DMS79 treated with DMSO at 0.1 percent for 48 hours (cell line): ENCODE data around the gene RAB3B.
"Not testable (repeated sequence)": the region's sequence is repeated elsewhere in the genome, so short reads cannot be mapped to it uniquely, and the experiment has no call there.

Source experiments
- DNase-seq: peaks from one replicate; lab custom pipeline; 2025; lab: John Stamatoyannopoulos, UW

The RAB3B gene

DNA sequence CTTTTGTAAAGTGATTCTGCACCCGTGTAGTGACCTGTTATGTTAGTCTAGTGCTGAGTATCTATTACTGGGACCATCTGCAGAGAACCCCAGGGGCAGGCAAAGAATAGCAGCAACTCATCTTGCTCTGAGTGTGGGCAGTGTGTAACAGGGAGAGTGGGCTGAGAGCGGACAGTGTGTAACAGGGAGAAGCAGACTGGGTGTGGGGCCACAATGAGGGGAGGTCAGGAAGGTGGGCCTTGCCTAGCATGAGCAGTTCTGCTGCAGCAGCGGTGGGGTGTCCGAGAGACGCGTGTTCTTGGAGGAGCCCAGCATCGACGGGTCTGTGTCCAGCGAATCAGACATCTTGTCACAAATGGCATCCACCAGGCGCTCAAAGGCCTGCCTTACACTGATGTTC is 70.8 kb downstream of the RAB3B start:
- DNase-seq, result no peak

DNA sequence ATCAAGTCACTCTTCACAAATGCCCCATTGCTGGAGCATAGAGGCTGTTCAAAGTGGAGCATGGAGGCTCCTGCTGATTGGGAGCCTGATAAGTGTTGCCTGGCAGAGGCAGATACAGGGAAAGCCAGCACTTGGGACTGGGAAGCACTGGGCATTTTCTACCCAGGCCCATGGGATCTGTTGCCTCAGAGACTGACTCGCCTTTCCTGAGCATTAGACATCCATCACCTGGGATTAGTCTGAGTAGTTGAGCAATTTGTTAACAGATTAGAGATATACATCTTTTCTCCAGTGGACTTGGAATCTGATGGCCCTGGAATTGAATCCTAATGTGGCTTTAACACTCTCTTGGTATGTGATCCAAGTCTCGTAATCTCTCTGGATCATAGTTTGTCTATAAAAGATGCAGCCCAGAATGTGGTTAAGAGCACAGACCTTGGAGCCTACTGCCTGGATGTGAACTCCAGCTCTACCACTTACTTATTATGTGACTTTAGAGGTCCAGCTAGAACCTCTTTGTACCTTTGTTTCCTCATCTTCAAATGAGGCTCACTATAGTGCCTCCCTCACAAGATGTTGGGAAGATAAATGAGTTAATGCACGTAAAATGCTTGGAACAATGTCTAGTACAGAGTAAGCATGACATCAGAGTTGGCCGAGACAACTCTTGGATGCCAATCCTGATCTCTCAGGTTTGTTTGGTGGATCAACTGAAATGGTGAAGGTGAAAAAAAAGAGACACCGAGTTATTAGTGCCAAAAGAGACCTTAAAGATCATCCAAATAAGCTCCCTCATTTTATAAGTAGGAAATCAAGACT is 73.7 kb downstream of the RAB3B start:
- no peak for DNase-seq

DNA sequence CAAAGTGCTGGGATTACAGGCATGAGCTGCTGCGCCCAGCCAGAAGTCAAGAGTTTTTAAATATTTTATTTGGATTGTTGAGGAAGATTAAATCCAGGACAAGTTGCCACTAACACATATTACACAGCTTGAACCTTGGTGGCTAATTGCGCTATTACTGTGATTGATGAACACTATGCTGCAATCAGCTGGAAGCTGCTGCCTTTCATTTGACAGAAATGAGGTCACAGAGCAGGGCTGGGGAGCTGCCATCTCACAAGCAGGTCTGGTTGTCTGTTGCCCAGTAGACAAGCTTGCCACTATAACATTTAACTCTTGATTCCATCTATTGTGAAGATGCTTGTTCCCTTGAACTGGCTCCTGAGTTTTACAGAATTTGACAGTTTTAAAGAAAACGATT is 74.5 kb downstream of the RAB3B start:
- DNase-seq, result no peak

DNA sequence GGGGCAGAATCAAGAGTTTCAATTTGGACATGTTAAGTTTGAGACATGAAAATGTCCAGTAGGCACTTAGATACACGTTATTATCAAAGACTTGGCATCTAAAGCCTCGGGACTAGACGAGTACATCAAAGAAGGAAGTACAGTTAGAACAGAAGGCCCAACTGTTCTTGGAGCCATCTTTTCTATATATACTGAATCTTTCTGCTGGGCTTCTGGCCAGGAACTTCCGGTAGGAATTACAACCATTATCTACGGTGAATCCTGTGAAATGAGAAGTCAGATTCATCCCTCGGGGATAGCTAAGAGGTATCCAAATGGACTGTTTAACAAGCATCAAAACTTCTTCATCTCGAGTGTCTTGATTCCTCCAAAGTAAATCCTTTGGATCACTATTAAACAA is 77.6 kb downstream of the RAB3B start:
- DNase-seq, result no peak

DNA sequence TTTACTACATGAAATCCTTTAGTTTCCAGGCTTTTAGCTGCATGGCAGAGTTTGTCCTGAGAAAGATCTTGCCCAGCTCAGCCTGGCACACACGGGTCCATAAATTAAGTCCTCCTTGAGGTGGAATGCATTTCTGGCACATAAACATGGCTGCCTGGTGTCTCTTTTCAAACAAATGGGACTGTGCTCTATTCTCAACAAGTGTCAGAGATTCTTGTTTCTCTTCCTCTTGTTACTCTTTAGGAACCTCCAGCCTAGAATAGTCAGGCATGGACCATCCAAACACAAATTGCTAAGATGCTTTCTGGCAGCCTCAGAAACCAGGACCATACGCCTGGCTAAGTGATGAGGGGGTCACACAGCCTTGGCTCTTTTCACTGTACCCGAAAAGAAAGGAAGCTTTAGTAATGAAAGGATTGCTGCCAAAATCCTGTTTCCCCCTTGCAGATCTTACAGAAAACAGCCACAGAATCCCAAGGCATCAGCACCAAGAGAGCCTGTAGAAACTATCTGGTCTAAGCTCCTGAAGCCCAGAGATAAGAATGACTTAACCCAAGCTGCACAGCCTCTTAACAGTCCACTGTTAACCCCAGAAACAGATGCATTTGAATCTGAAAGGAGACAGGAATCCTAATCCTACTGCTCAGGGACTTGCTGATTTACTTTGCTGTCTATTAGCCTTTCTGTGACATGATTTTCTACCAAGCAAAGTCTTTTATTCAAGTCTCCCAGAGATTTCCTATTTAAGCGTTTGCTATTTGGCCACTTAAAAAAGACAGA is 80.1 kb downstream of the RAB3B start:
- DNase-seq, result no peak

DNA sequence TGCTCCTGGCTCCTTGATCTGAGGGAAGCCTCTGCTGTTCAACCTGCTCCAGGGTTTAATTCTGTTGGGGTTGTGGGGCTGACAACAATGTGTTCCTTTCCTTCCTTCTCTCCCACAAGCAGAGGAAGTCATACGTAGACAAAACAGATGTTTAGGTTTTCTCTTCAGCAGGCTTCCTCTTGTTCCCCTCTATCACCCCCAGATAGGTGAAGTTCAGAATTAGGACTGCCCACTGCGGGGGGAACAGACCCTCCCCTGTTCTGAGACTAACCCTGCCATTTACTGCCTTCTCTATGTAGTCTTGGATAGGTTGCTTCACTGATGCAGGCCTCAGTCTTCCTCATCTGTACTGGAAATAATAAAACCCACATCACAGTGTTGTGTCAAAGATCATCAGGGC is 82.0 kb downstream of the RAB3B start:
- no peak for DNase-seq

DNA sequence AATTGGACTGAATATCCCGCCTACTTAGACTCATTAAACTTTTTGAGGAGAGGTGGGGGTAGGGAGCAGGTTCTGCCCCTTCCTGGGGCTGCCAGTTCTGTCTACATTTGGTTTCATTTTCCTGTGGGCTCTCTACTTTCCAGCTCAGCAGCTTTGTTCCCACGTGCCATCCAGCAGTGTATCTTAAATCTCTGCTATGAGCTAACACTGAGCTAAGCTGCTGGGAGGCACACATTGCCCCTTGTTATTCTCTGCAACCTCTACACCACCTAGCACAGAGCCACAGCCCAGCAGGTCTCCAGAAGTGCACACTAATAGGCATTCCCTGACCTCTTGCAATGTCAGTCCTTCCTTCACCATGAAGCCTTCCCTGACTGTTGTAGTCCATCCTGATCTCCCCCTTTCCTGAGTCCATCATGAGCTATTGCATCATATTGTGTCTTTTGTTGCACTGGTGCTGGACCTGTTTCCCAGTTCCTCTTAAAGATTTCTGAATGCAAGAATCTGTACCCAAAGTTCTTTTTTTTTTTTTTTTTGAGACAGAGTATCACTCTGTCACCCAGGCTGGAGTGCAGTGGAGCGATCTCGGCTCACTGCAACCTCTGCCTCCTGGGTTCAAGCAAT is 83.3 kb downstream of the RAB3B start:
- no peak for DNase-seq

DNA sequence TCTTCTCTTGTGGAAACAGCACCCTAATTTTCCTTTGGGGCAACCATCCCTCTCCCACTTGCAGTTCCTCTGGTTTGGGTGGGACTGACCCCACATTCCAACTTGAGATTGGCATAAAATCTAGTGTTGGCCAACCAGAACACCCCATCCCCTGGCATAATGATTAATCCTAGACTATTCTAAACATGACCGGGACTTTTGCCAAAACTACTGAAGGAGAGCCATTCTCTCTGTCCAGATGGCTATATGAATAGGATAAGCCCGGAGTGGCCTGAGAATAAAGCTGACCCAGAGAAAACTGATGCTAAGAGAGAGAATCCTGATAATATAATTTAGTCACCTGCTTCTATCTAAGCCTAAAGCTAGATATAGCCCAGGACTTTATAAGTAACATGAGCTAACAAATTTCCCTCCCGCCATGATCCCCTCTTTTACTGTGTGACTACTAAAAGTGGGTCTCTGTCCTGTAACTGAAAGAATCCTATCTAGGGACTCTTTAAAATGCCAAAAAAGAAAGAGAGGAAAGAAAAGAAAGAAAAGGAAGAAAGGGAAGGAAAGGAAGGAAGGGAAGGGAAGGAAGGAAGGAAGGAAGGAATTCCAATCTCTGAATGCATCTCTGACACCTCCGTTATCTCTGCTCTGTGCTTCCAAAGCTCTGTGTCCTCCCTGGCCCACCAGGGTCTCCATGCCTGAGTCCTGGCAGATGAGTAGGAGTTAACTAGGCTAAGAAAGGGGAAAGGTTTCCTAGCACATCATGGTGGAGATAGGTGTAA is 84.0 kb downstream of the RAB3B start:
- no peak for DNase-seq

DNA sequence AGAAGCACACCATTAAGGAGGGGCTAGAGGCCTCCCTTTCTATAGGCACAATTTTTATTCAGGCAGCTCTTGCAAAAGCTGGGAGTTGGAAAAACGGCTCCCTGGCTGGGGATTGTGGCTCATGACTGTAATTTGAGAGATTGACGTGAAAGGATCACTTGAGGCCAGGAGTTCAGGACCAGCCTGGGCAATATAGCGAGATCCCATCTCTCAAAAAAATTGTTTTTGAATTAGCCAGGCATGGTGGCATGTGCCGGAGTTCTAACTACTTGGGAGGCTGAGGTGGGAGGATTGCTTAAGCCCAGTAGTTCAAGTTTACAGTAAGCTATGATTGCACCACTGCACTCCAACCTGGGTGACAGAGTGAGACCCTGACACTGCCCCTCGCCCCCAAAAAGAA is 88.0 kb downstream of the RAB3B start:
- DNase-seq, result no peak

DNA sequence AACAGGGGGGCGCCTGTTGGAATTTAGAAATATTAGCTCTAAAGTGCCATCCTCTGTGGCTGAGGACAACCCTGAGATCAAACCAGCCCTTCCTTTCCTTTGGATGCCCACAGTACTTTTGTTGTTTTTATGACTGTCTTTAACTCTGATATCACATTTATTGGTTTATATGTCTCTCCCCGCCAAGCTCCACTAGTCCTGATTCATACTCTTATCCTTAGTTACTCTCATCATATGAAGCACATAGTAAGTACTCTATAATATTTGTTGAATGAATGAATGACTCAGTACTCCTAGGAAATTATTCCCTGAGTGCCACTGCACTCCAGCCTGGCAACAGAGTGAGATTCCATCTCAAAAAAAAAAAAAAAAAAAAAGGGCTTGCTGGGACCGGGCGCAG is 89.3 kb downstream of the RAB3B start:
- no peak for DNase-seq

DNA sequence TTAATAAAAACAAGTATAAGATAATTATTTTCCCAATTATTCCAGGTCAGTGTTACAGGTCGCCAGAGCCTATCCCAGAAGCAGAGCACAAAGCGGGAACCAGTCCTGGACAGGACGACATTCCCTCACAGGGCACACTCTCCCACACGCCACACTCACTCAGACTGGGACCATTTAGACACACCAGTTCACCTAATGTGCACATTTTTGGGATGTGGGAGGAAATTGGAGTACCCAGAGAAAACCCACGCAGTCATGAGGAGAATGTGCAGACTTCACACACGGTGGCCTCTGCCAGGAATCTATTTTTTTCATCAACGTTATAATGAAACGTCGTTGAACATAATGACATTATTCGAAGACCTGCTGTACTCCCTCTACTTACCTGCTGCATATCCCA is 91.5 kb downstream of the RAB3B start:
- DNase-seq, result no peak

DNA sequence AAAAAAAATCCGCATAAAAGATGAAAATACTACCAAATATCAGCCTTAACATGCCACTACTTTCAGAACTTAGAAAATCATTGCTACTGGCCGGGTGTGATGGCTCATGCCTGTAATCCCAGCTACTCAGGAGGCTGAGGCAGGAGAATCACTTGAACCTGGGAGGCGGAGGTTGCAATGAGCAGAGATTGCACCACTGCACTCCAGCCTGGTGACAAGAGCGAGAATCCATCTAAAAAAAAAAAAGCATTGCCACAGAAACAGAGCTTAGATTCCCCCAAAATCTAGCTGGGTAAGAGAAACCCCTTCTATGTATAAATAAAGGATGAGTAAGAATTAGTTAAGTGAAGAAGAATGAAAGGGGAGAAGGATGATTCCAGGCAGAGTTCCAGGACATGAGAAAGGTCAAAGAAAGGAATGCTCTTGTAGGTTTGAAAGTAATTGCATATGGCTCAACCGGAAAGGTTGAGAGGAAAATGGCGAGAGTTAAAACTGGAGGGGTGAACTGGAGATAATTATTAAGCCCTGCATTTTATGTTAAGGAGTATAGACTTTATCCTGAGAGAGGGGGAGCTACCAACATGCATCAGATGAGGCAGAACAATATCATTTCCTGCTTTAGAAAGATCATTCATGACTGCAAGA is 92.3 kb downstream of the RAB3B start:
- no peak for DNase-seq

DNA sequence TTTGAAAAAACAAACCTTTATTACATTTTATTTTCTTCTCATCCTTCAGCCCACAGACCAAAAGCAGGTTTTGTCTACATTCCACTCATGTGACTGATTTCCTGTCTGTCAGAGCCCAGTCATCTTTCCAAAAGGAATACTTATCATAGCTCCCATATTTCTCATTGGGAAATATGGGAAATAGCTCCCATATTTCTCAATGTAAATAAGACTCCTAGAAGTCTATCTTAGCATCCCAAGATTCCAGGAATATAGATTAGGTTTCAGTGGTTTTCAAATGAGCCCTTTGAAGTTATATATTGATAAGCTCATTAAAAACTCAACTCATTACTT is 92.8 kb downstream of the RAB3B start:
- DNase-seq, result no peak

DNA sequence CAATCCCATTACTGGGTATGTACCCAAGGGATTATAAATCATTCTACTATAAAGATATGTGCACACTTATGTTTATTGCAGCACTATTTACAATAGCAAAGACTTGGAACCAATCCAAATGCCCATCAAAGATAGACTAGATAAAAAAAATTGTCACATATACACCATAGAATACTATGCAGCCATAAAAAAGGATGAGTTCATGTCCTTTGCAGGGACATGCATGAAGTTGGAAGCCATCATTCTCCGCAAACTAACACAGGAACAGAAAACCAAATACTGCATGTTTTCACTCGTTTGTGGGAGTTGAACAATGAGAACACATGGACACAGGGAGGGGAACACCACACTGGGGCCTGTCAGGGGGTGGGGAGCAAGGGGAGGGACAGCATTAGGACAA is 95.8 kb downstream of the RAB3B start:
- not testable (repeated sequence) for DNase-seq

DNA sequence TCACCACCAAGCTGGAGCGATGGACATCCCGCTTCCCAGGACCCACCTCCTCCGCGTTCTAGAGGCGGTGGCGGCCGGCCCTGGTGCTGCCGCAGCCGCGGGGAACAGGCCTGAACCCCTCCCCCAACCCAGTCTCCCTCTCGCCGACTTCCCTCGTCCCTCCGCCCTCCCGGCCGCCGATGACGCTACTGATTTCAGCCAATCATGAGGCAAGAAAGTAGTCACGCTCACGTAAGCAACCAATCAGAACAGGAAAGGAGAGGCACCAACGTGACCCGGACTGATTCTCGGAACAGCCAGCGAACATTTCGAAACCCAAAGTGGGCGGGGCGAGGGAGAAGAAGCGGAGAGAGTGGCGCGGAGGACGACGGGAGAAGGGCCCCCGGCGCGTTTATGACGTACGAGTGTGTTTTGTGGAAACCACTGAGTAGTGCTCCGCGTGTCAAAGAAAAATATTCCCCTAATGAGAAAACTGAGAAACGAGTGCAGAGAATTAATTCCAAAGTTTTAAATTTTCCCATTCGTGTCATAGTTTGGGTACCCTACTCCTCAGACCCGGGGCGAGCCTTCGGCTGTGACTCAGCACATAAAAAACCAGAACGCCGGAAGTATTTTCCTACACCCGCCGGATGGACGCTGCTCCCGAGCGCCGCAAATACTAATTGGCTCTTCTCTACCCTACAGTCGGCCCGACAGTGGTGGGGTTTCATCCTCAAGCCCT is 111.7 kb downstream of the RAB3B start, which contains the start of gene NRDC:
Gene NRDC, minus strand, starts transcription at position 112 of the 721 bp plus-strand sequence. CDS start 112 bp downstream, outside the sequence.
- DNase-seq, result peak; percentile 99

DNA sequence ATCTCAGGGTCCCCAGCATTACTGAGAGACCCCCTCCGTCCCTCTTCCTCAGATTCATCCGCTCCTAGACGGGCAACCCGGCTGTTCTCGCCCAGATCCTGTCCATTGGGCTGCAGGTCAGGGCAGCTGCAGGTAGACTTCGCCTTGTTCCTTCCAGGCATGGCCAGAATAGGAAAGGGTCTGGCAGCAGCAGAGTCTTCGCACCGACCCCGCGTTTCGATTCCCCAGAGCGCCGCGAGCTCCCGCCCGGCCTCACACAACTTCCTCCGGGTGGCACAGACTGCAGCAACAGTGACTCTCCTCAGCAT is 112.2 kb downstream of the RAB3B start:
- DNase-seq, result peak; percentile 67

DNA sequence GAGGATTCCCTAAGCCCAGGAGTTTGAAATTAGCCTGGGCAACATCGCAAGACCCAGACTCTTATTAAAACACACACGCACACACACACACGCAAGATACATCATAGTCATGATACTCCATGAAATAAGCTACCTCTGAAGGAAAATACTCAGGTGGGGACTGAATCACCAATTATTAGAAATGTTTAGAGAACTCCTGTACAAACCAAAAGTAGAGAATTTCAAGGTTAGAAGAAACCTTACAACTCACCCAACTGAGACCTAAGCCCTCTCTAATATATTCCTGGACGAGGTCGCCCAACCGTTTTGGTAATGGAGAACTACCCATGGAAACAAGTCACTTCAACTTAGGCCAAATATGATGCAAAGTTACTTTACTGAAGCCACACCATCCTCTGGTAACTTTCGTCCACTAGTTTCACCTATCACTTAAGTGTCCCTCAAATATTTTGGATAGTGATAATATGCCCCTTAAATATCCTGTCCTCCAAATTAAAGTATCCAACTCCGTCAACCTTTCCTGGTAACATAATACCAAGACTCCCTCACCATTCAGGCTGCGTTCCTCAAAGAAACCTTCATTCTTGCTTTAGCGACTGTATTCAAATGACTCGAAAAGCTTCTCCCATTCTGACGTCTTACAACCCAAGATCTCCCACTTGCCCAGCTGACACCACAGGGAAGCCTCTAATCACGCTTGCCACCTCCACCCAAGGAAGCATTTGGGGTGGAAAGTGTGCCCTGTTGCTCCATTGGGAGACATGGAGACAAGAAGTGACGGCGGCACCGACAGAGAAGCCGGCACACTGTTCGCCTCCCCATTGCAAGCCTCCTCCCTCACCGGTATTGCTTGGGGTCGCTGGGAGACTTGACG is 112.8 kb downstream of the RAB3B start:
- peak; percentile 67 for DNase-seq

DNA sequence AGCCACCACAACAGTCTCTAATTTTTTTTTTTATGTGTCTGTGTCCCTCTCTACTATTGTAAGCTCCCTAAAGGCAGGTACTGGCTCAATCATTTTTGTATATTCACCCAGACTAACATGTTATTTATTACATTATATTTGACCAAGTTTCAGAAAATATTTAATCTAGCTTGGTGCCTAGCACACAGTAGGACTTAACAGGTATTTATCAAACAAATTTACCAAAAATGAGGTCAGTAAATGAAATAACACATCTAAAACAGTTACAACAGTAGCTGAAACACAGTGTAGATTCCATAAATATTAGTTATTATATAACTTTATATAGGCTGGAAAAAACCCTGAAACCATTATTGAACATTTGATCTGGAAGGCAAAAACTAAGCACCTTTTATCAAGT is 114.7 kb downstream of the RAB3B start:
- DNase-seq, result no peak

DNA sequence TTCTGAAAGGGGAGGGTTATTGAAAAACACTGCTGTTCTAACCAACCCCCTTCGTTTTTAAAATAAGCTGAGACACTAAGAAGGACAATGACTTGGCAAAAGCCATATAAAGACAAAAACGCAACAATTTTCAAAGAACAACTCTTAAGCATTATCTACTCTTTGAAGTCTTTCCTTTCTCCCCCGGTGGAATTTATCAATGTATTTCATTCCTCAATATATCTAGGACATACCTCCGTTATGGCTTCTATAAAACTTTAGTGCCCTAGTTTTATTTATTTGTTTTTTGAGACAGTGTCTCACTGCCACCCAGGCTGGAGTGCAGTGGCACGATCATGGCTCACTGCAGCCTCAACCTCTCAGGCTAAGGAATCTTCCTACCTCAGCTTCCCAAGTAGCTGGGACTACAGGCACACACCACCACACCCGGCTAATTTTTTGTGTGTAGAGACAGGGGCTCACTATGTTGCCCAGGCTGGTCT is 115.2 kb downstream of the RAB3B start:
- no peak for DNase-seq

DNA sequence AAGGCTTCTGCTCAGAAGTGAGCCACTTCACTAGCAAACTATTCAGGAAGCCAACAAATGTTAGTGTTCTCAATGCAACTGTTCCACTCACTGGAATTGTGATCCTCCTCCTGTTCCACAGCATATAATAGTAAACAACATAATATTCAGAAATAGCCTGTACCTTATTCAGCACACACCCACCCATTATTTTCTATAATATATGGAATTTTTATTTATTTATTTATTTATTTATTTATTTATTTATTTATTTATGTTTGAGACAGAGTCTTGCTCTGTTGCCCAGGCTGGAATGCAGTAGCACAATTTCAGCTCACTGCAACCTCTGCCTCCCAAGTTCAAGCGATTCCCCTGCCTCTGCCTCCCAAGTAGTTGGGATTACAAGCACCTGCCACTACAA is 117.2 kb downstream of the RAB3B start:
- not testable (repeated sequence) for DNase-seq
